CD8-positive, alpha-beta memory T cell (primary cell): ENCODE measurements around the gene OSBPL9. TPM values are rescaled to one million over a fixed set of nuclear protein-coding genes. Genes with fewer than 3 reads are reported as not detected.
"Not testable (repeated sequence)": the region's sequence is repeated elsewhere in the genome, so short reads cannot be mapped to it uniquely, and the experiment has no call there.

Experiments
- CTCF ChIA-PET: fragments of 350-600 bp; sonication (Branson Sonifier 250); formaldehyde crosslinking; loops from one replicate; lab custom pipeline; 2021; ENCODE audit warnings: antibody characterized with exemption; lab: Charles Lee
- POLR2A ChIA-PET: fragments of 350-600 bp; sonication (Branson Sonifier 250); formaldehyde crosslinking; loops from one replicate; lab custom pipeline; 2021; ENCODE audit warnings: antibody characterized with exemption; lab: Charles Lee
- DNase-seq, 5 donors: peaks; one replicate each; pipeline versions ENCODE4 v3.0.0 to v3.0.0-alpha.2; 2020 to 2022; ENCODE audit warnings: mixed read lengths in 1 of 5
- H3K27ac ChIP-seq: one replicate; pipeline ENCODE4 v1.7.0; 2013; ENCODE audit warnings: low read depth, mild to moderate bottlenecking, low read length, moderate library complexity
- H3K27me3 ChIP-seq: 2 replicates; pipeline ENCODE4 v1.7.0; 2013; ENCODE audit warnings: low read length, mild to moderate bottlenecking; ENCODE audit not compliant: insufficient read depth, poor library complexity, severe bottlenecking
- H3K36me3 ChIP-seq: 2 replicates; pipeline ENCODE4 v1.7.0; 2013; ENCODE audit warnings: mild to moderate bottlenecking, low read length, moderate library complexity; ENCODE audit not compliant: insufficient read depth
- H3K4me1 ChIP-seq: 2 replicates; pipeline ENCODE4 v1.7.0; 2013; ENCODE audit warnings: mild to moderate bottlenecking, low read length, moderate library complexity; ENCODE audit not compliant: insufficient read depth
- H3K4me3 ChIP-seq: 2 replicates; pipeline ENCODE4 v1.7.0; 2013; ENCODE audit warnings: mild to moderate bottlenecking, low read length
- H3K9me3 ChIP-seq: 2 replicates; pipeline ENCODE4 v1.7.0; 2013; ENCODE audit warnings: mild to moderate bottlenecking, low read length
- H3K27ac Mint-ChIP-seq, 8 donors: one replicate each; pipeline ENCODE4 v1.8.0; 2020 to 2021; ENCODE audit warnings: mixed read lengths in 8 of 8, mild to moderate bottlenecking in 6 of 8, inconsistent platforms in 3 of 8, moderate library complexity in 3 of 8
- H3K27me3 Mint-ChIP-seq, 2 donors: one replicate each; pipeline ENCODE4 v1.8.0; 2020 to 2021; ENCODE audit warnings: mixed read lengths in 2 of 2, mild to moderate bottlenecking in 1 of 2, moderate library complexity in 1 of 2
- H3K36me3 Mint-ChIP-seq, 3 donors: one replicate each; pipeline ENCODE4 v1.8.0; 2020 to 2021; ENCODE audit warnings: mixed read lengths in 3 of 3, inconsistent platforms in 1 of 3, mild to moderate bottlenecking in 1 of 3
- H3K4me1 Mint-ChIP-seq, 3 donors: one replicate each; pipeline ENCODE4 v1.8.0; 2020 to 2021; ENCODE audit warnings: mixed read lengths in 3 of 3, inconsistent platforms in 1 of 3, mild to moderate bottlenecking in 1 of 3
- H3K4me3 Mint-ChIP-seq, 7 donors: one replicate each; pipeline ENCODE4 v1.8.0; 2020 to 2021; ENCODE audit warnings: mixed read lengths in 7 of 7, mild to moderate bottlenecking in 6 of 7, moderate library complexity in 4 of 7, inconsistent platforms in 2 of 7
- H3K9me3 Mint-ChIP-seq, 5 donors: one replicate each; pipeline ENCODE4 v1.8.0; 2020 to 2022; ENCODE audit warnings: mixed read lengths in 5 of 5, mild to moderate bottlenecking in 3 of 5, moderate library complexity in 2 of 5, inconsistent platforms in 1 of 5
- polyA plus RNA-seq: library from polyadenylated mRNA; unstranded; fragments of 300-500 nt; fragmentation: Illumina TruSeq; gene quantifications from one replicate; pipeline ENCODE4 v1.2.3, GENCODE V29; 2021
- total RNA-seq, 2 experiments: library from RNA; stranded (reverse); gene quantifications; one replicate each; pipeline ENCODE4 v1.2.3, GENCODE V29; 2021

Gene OSBPL9
- total and polyA plus RNA-seq, 3 experiments from 2014 or later, result 43.4 to 48.0 (median 47.6) TPM

DNA sequence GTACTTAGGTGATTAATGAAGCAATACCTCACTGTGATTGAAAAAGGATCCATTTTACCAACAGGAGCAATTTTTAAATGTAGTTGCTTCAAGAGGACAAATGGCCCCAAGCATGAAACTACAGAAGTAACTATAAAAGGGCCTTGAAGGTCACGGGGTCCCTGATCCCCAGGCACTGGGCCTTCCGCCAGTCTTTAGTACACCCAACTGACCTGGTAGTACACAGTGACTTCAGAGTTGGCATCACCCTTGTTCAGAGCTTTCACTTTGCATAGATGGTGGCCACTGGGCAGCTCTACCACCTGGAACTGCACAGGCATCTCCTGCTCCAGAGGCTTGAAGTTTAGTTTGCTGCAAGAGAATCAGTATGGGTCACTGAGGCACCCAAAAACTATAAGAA is 177.4 kb downstream of the OSBPL9 start:
- Histone ChIP-seq H3K4me3 (no peak overlapping the region), H3K9me3 (no peaks in the 10 kb centered on the region), H3K36me3 (peaks cover 78% of the 10 kb centered on the region), H3K4me1 (no peaks in the 10 kb centered on the region), H3K27me3 (no peaks in the 10 kb centered on the region), H3K27ac (no peak overlapping the region)
- Mint-ChIP-seq H3K27ac (peak overlapping the region in 7 of 8 donors; percentile 7 to 84 (median 54)), H3K9me3 (no peaks in the 10 kb centered on the region), H3K27me3 (no peaks in the 10 kb centered on the region), H3K36me3 (peaks cover 6 to 86% (median 37%) of the 10 kb centered on the region in 3 donors), H3K4me3 (no peak overlapping the region), H3K4me1 (peaks cover 0 to 2% (median 0%) of the 10 kb centered on the region in 3 donors)
- ChIA-PET POLR2A (interaction anchor here (0.6 kb wide), 1 partner anchor 27 kb away, joined by 3 read pairs; no protein-coding TSS in a partner anchor), CTCF (no interaction called here)
- no peak for DNase-seq

DNA sequence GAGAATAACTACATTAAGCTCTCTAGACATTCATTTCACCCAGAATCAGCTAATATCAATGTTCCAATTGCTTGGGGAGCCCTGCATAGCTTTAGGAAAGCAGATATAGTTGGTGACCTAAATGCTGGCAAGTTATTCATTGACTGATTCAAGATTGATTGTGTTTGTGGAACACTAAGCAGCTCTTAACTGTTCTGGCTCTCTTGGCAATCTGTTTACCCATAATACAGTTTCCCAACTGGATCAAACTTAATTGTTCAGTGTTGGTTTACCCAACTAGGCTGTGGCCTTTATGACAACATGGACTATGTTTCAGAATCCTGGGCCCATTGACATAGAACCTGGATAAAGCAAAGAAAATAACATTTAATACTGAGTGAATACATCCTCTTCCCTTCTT is 178.0 kb downstream of the OSBPL9 start:
- Histone ChIP-seq H3K36me3 (peaks cover 78% of the 10 kb centered on the region), H3K27me3 (no peaks in the 10 kb centered on the region), H3K9me3 (no peaks in the 10 kb centered on the region), H3K4me3 (no peak overlapping the region), H3K4me1 (no peaks in the 10 kb centered on the region), H3K27ac (no peak overlapping the region)
- CTCF ChIA-PET, result no interaction called here
- Mint-ChIP-seq H3K27ac (peak overlapping the region in 5 of 8 donors; percentile 45 to 81 (median 76)), H3K36me3 (peaks cover 6 to 85% (median 37%) of the 10 kb centered on the region in 3 donors), H3K4me3 (no peak overlapping the region), H3K27me3 (no peaks in the 10 kb centered on the region), H3K4me1 (peaks cover 0 to 2% (median 0%) of the 10 kb centered on the region in 3 donors), H3K9me3 (no peaks in the 10 kb centered on the region)
- POLR2A ChIA-PET, result interaction anchor here (0.6 kb wide), 1 partner anchor 27 kb away, joined by 3 read pairs; no protein-coding TSS in a partner anchor
- DNase-seq, result no peak

DNA sequence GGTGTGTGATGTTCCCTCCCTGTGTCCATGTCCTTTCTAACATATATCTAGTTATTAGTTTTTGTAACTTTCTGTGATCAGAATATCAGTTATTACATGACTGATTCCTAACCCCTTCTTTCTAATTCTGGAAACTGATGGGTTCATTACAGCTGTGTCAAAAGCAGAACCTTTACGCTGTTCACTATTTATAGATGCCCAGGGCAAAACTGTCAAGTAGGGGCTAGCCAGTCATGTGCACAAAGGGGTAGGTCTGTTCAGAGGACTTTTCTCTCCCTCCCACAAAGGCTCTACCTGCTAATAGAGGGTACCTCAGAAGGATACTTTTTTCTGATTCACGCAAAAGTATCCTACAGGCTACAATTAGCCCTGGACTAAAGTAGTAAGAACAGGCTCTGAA is 182.5 kb downstream of the OSBPL9 start:
- H3K27ac ChIP-seq, result no peak overlapping the region
- H3K36me3 ChIP-seq, result peaks cover 49% of the 10 kb centered on the region
- Mint-ChIP-seq H3K36me3 (peaks cover 10 to 83% (median 19%) of the 10 kb centered on the region in 3 donors), H3K9me3 (no peaks in the 10 kb centered on the region), H3K27ac (peak overlapping the region in 1 of 8 donors; percentile 56), H3K4me1 (peaks cover 0 to 2% (median 0%) of the 10 kb centered on the region in 3 donors), H3K4me3 (no peak overlapping the region), H3K27me3 (no peaks in the 10 kb centered on the region)
- no peak for DNase-seq
- no peaks in the 10 kb centered on the region for H3K4me1 ChIP-seq
- no peak overlapping the region for H3K4me3 ChIP-seq
- H3K9me3 ChIP-seq, result no peaks in the 10 kb centered on the region
- POLR2A ChIA-PET, result no interaction called here
- CTCF ChIA-PET, result no interaction called here
- no peaks in the 10 kb centered on the region for H3K27me3 ChIP-seq

DNA sequence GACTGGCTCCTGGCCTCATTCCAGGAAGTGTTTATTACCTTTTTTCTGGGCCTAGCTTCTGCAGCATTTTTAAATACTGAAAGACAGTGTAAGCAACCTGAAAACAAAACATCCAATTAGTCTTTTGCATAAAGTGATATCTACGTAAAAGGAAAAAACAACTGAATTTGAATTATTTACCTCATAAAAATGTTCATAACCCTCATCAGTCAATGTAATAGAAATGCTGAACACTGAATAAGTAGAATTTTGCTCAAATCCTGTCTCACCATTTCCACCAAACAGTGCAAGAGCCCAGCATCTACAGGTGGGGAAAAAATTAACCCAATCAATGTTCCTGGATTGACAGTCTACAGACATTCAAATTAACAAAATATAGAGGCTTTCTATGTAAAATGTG is 197.6 kb downstream of the OSBPL9 start:
- POLR2A ChIA-PET, result no interaction called here
- H3K27me3 ChIP-seq, result no peaks in the 10 kb centered on the region
- H3K27me3 Mint-ChIP-seq, result no peaks in the 10 kb centered on the region
- peak overlapping the region in 1 of 8 donors; percentile 3 for H3K27ac Mint-ChIP-seq
- H3K36me3 ChIP-seq, result peaks cover 24% of the 10 kb centered on the region
- no peaks in the 10 kb centered on the region for H3K9me3 Mint-ChIP-seq
- no peak overlapping the region for H3K4me3 ChIP-seq
- CTCF ChIA-PET, result no interaction called here
- no peaks in the 10 kb centered on the region for H3K4me1 Mint-ChIP-seq
- no peak overlapping the region for H3K4me3 Mint-ChIP-seq
- peaks cover 5 to 75% (median 18%) of the 10 kb centered on the region in 3 donors for H3K36me3 Mint-ChIP-seq
- no peaks in the 10 kb centered on the region for H3K9me3 ChIP-seq
- no peaks in the 10 kb centered on the region for H3K4me1 ChIP-seq
- DNase-seq, result no peak
- no peak overlapping the region for H3K27ac ChIP-seq

DNA sequence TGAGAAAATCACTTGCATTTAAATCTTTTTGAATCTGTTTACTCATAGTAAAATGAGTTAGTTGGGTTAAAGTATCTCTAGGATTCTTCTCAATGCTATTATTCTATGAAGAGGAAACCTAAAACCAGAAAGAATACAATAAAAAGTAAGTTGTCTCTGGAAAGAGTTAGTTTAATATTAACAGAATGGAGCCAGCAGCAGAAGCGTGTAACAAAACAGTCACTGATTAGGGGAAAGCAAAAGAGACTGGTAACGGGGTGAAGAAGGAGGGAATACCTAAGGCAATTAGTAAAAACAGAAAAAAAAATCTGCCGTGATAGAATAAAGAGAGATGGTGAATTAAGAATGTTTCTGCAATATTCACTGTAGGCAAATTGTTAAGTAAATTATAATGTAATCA is 201.6 kb downstream of the OSBPL9 start:
- ChIA-PET CTCF (no interaction called here), POLR2A (no interaction called here)
- no peak for DNase-seq
- Histone ChIP-seq H3K4me3 (no peak overlapping the region), H3K9me3 (no peaks in the 10 kb centered on the region), H3K4me1 (no peaks in the 10 kb centered on the region), H3K36me3 (peaks cover 13% of the 10 kb centered on the region), H3K27me3 (no peaks in the 10 kb centered on the region), H3K27ac (no peak overlapping the region)
- Mint-ChIP-seq H3K4me1 (peaks cover 0 to 4% (median 2%) of the 10 kb centered on the region in 3 donors), H3K27ac (peak overlapping the region in 1 of 8 donors; percentile 18), H3K4me3 (no peak overlapping the region), H3K36me3 (peaks cover 4 to 81% (median 26%) of the 10 kb centered on the region in 3 donors), H3K27me3 (no peaks in the 10 kb centered on the region), H3K9me3 (no peaks in the 10 kb centered on the region)

DNA sequence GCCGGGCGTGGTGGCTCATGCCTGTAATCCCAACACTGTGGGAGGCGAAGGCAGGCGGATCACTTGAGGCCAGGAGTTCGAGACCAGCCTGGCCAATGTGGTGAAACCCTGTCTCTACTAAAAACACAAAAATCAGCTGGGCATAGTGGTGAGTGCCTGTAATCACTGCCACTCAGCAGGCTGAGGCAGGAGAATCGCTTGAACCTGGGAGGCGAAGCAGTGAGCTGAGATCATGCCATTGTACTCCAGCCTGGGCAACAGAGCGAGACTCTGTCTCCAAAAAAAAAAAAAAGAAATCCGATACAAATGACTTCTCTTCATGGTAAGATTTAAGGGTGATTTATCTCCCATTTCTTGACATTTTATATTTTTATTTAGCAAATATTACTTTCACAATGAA is 202.1 kb downstream of the OSBPL9 start:
- H3K4me1 Mint-ChIP-seq, H3K4me3 ChIP-seq, H3K27ac ChIP-seq, POLR2A ChIA-PET, H3K27me3 Mint-ChIP-seq, H3K9me3 Mint-ChIP-seq, CTCF ChIA-PET, H3K4me3 Mint-ChIP-seq, DNase-seq, H3K27me3 ChIP-seq, H3K9me3 ChIP-seq, H3K27ac Mint-ChIP-seq, H3K4me1 ChIP-seq: not testable (repeated sequence)
- H3K36me3 ChIP-seq, result peaks cover 13% of the 10 kb centered on the region
- H3K36me3 Mint-ChIP-seq, result peaks cover 0 to 78% (median 21%) of the 10 kb centered on the region in 3 donors

DNA sequence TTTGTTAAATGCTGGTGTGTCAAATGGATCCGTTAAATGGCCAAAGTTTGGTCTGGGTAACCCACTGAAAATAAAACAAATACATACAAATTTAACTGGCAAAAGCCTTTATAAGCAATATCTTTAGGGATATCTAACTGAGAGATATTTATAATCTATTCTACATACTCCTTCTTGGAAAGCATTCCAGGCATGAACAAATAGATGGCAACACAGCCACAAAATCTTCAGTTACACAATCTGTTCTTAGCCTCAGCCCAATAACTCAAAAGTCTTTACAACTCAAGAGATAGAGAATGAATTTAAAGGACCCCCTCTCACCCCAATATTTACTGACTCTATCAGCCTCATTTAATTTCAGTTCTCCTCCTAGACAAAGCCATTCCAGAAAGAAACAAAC is 202.9 kb downstream of the OSBPL9 start:
- no peaks in the 10 kb centered on the region for H3K9me3 Mint-ChIP-seq
- H3K4me1 Mint-ChIP-seq, result peaks cover 0 to 4% (median 2%) of the 10 kb centered on the region in 3 donors

DNA sequence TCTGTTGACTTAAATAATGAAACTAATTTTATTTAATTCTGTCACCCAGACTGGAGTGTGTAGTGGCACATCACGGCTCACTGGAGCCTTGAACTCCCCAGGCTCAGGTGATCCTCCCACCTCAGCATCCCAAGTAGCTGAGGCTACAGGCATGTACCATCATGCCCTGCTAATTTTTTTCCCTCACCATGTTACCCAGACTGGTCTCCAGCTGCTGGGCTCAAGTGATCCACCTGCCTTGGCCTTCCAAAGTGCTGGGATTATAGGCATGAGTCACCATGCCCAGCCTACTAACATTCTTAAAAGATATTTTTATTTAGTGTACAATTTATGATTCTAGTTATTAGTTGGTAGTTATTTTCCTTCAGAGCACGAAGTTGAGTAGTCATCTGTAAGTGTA is 212.2 kb downstream of the OSBPL9 start:
- DNase-seq, result no peak
- Histone ChIP-seq H3K4me3 (no peak overlapping the region), H3K9me3 (no peaks in the 10 kb centered on the region), H3K27me3 (no peaks in the 10 kb centered on the region), H3K4me1 (no peaks in the 10 kb centered on the region), H3K36me3 (peaks cover 18% of the 10 kb centered on the region), H3K27ac (no peak overlapping the region)
- Mint-ChIP-seq H3K36me3 (peaks cover 3 to 60% (median 10%) of the 10 kb centered on the region in 3 donors), H3K27ac (peak overlapping the region in 1 of 8 donors; percentile 16), H3K4me1 (peaks cover 0 to 3% (median 3%) of the 10 kb centered on the region in 3 donors), H3K4me3 (no peak overlapping the region), H3K9me3 (no peaks in the 10 kb centered on the region), H3K27me3 (no peaks in the 10 kb centered on the region)
- ChIA-PET CTCF (no interaction called here), POLR2A (no interaction called here)

More for the DNA sequence above, 202.9 kb downstream of the OSBPL9 start:
- Histone ChIP-seq H3K27me3 (no peaks in the 10 kb centered on the region), H3K36me3 (peaks cover 16% of the 10 kb centered on the region), H3K4me1 (no peaks in the 10 kb centered on the region), H3K27ac (no peak overlapping the region), H3K9me3 (no peaks in the 10 kb centered on the region), H3K4me3 (no peak overlapping the region)
- H3K27ac Mint-ChIP-seq, result peak overlapping the region in 2 of 8 donors; percentile 0 to 33
- peaks cover 0 to 76% (median 20%) of the 10 kb centered on the region in 3 donors for H3K36me3 Mint-ChIP-seq
- ChIA-PET POLR2A (no interaction called here), CTCF (no interaction called here)
- H3K27me3 Mint-ChIP-seq, result no peaks in the 10 kb centered on the region
- no peak overlapping the region for H3K4me3 Mint-ChIP-seq
- DNase-seq, result no peak
